ENCODE results near the gene ENSA.
A peak's percentile ranks its signal among the peaks of the same experiment; 100 is the strongest.
"Not testable (repeated sequence)": the region's sequence is repeated elsewhere in the genome, so short reads cannot be mapped to it uniquely, and the experiment has no call there.

The ENSA gene

DNA sequence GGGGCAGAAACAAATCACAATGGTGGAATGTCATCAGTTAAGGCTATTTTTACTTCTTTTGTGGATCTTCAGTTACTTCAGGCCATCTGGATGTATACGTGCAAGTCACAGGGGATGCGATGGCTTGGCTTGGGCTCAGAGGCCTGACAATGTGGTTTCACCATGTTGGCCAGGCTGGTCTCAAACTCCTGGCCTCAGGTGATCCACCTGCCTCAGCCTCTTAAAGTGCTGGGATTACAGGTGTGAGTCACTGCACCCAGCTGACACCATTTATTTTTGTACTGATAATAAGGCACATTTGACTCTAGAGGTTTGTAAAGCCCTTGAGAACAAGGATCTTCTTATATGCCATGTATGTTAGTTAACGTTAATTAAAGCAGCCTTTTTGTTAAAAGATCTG lies 48.4 kb downstream of the ENSA start:
- not testable (repeated sequence) for DNase-seq (ENCODE audit: low spot score)

DNA sequence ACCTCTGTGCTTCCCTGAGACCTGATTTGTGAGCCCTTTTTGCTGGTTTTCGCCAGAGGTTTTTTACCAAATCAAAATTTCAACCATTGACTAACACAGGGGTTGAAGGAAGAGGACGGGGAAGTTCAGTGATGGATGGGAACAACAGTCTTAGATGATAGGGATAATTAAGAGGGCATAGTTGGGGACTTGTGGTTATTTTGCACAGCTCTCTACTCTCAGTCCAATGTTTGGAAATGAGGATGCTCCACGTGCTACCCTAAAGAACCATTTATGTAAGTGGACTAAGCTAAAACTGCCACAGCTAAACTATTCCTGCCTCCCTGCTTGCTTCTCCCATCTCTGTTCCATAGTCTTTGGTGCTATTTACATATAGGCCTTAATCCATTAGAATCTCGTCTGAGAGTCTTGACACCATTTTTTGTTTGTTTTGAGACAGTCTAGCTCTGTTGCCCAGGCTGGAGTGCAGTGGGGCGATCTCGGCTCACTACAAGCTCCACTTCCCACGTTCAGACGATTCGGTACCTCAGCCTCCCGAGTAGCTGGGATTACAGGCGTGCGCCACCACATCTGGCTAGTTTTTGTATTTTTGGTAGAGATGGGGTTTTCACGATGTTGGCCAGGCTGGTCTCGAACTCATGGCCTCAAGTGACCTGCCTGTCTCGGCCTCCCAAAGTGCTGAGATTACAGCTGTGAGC lies 49.3 kb downstream of the ENSA start:
- peak; percentile 40 for DNase-seq (ENCODE audit: low spot score)

GRCh38 chr1:150579110-150579944 lies 50.1 kb downstream of the ENSA start, which contains the start of gene MCL1:
MCL1 (minus strand) TSS chr1:150579610; CDS start chr1:150579530, 80 bp downstream.
- DNase-seq (ENCODE audit: low spot score): peak; percentile 94

GRCh38 chr1:150578272-150579109 lies 50.9 kb downstream of the ENSA start:
- DNase-seq (ENCODE audit: low spot score): peak; percentile 60

DNA sequence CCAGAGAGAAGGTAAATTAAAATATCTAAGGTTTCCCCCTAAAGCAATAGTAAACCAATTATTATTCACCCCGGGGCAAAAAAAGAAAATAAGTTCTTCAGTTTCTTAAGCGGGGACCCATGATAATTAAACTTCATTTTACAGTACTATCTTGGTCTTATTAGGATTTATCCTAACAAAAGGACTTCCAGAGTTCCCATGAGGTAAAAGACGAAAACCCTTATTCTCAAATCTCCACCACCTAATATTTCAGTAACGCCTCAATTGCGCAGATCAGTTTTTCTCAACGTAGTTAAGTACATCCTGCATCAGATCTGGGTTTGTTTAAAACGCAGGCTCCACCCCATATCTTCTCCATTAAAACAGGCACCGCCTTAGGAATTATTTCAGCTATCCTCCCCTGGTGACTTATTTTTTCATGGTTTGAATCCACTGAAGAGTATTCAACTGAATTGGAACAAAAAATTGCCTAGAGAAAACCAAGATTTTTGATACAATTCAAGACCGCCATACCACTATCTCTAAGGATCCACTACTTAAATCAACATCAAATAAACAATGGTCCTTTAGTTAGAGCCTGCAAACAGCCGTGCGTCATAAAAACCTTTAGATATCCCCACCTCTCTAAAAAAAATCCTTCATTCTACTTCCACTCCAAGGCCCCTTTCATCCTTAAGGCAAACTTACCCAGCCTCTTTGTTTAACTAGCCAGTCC lies 51.7 kb downstream of the ENSA start:
- no peak for DNase-seq (ENCODE audit: low spot score)

DNA sequence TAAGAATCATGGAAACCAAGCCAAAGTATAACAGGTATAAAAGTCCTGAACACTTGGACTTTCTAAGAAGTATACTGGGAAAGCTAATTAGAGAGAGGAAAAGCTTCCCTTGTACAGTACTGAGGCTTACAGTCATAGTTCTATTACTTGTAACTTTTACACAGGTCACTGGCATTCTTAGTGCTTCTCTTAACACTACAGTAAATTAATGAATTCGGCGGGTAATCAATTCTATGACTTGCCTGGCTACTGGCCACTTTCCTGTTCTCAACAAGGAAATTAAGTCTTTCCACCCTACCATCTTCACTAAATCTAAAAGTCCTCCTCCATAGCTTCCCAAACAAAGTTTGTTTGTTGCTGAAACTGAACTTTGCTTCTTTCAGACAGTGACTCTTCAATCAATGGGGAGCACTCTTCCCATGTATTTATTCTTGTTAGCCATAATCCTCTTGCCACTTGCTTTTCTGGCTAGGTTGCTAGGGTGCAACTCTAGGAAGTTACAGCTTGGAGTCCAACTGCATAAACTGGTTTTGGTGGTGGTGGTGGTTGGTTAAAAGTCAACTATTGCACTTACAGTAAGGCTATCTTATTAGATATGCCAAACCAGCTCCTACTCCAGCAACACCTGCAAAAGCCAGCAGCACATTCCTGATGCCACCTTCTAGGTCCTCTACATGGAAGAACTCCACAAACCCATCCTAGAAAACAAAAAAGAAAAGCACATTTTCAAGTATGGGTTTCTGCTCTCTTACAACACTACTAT lies 52.4 kb downstream of the ENSA start:
- no peak for DNase-seq (ENCODE audit: low spot score)

DNA sequence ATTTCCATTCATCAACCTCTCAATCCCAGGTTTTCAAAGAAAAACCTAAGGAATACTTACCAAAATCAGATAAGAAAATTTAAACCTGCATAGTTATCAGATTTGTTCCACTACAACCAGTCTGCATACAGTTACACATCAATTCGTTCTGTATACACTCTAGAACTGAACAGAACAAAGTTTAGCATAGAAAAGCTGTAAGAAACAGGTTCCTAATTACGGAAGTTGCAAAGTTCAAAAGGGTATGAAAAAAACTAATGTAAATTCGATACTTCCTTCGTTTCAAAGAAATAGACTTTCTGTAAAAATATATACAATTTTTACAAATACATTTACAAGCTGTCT lies 53.1 kb downstream of the ENSA start:
- DNase-seq (ENCODE audit: low spot score): no peak

- DNase-seq (ENCODE audit: low spot score): no peak
Observed at GRCh38 chr1:150575518-150576366, 53.7 kb downstream of the ENSA start.

DNA sequence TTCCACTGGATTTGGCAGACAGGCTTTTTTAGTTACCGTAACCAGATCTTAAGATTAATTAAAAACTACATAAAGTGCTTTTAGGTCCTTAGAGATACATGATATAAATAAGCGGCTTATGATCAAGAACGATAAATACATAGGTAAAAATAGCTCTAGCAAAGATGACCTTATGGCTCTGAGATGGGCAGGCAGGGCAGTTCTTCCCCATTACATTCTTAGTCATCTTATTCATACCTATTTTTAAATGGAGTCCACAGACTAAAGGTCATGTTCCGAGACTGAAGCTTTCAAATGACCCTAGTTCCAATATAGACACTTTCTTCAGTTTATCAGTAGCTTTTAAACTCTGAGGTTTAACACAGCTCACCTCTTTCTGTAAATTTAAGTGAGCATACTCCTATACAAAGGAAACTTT lies 54.3 kb downstream of the ENSA start:
- no peak for DNase-seq (ENCODE audit: low spot score)

GRCh38 chr1:150574260-150575071 lies 54.9 kb downstream of the ENSA start:
- DNase-seq (ENCODE audit: low spot score): no peak

- DNase-seq (ENCODE audit: low spot score): peak; percentile 42
Observed at GRCh38 chr1:150573648-150574071, 55.8 kb downstream of the ENSA start.

- DNase-seq (ENCODE audit: low spot score): no peak
Observed at GRCh38 chr1:150572918-150573647, 56.3 kb downstream of the ENSA start.
